ENCODE data around the gene TIMM44.
"Not testable (repeated sequence)": the region's sequence is repeated elsewhere in the genome, so short reads cannot be mapped to it uniquely, and the experiment has no call there.

The TIMM44 gene

GRCh38 chr19:7962644-7963268 is 19.3 kb upstream of the TIMM44 start:
- H3K4me3 ChIP-seq (ENCODE audit: low read depth, low read length): no peak overlapping the region
- no peak for DNase-seq (ENCODE audit: low read depth)
- no peak for TF ChIP-seq CTCF (conservative IDR thresholded peaks at IDR 0.05; ENCODE audit: low read depth, low read length)

- H3K4me3 ChIP-seq (ENCODE audit: low read depth, low read length): no peak overlapping the region
- TF ChIP-seq CTCF (conservative IDR thresholded peaks at IDR 0.05; ENCODE audit: low read depth, low read length): no peak
- DNase-seq (ENCODE audit: low read depth): no peak
Measured at GRCh38 chr19:7961920-7962626, 18.6 kb upstream of the TIMM44 start.

- H3K4me3 ChIP-seq (ENCODE audit: low read depth, low read length); DNase-seq (ENCODE audit: low read depth): not testable (repeated sequence)
Measured at GRCh38 chr19:7961082-7961481, 17.6 kb upstream of the TIMM44 start.

- DNase-seq (ENCODE audit: low read depth): no peak
- no peak for TF ChIP-seq CTCF (conservative IDR thresholded peaks at IDR 0.05; ENCODE audit: low read depth, low read length)
- H3K4me3 ChIP-seq (ENCODE audit: low read depth, low read length): no peak overlapping the region
Measured at GRCh38 chr19:7959211-7959610, 15.7 kb upstream of the TIMM44 start.

GRCh38 chr19:7955696-7956095 is 12.2 kb upstream of the TIMM44 start:
- TF ChIP-seq CTCF (conservative IDR thresholded peaks at IDR 0.05; ENCODE audit: low read depth, low read length): no peak
- no peak for DNase-seq (ENCODE audit: low read depth)
- H3K4me3 ChIP-seq (ENCODE audit: low read depth, low read length): no peak overlapping the region

- DNase-seq (ENCODE audit: low read depth): no peak
- no peak for TF ChIP-seq CTCF (conservative IDR thresholded peaks at IDR 0.05; ENCODE audit: low read depth, low read length)
- no peak overlapping the region for H3K4me3 ChIP-seq (ENCODE audit: low read depth, low read length)
Measured at GRCh38 chr19:7953576-7953975, 10.1 kb upstream of the TIMM44 start.

- DNase-seq (ENCODE audit: low read depth): peak; percentile 31
- no peak overlapping the region for H3K4me3 ChIP-seq (ENCODE audit: low read depth, low read length)
- no peak for TF ChIP-seq CTCF (conservative IDR thresholded peaks at IDR 0.05; ENCODE audit: low read depth, low read length)
Measured at GRCh38 chr19:7953060-7953459, 9.6 kb upstream of the TIMM44 start.
